Ovary (tissue), 9 donors: ENCODE results near the gene SLTM. TPM values are rescaled to one million over a fixed set of nuclear protein-coding genes. Genes with fewer than 3 reads are reported as not detected.

ENCODE experiments used
- DNase-seq, 5 donors: peaks; one replicate each; pipeline ENCODE4 v3.0.0-alpha.2; 2019 to 2020
- H3K27ac ChIP-seq, 2 donors: fragments of 200-600 bp; one replicate each; pipeline versions ENCODE4 v1.5.1 to v1.8.0; 2019 to 2022
- H3K27me3 ChIP-seq: fragments of 200-600 bp; one replicate; pipeline ENCODE4 v1.8.0; 2022
- H3K36me3 ChIP-seq: fragments of 200-600 bp; sonication (generic); one replicate; pipeline ENCODE4 v1.5.1; 2019
- H3K4me1 ChIP-seq: one replicate; pipeline ENCODE4 v1.8.1; 2013; ENCODE audit warnings: mild to moderate bottlenecking, moderate library complexity; ENCODE audit not compliant: insufficient read depth
- H3K4me3 ChIP-seq: fragments of 200-600 bp; sonication (generic); one replicate; pipeline ENCODE4 v1.5.1; 2017
- H3K9me3 ChIP-seq, 2 donors: fragments of 200-600 bp in 1 of 2; sonication (generic) in 1 of 2; one replicate each; pipeline versions ENCODE4 v1.5.1 to v1.8.1; 2013 to 2019; ENCODE audit warnings: mild to moderate bottlenecking in 1 of 2, moderate library complexity in 1 of 2
- CTCF ChIP-seq, 3 donors: fragments of 450-650 bp in 2 of 3; fragments of 200-600 bp in 1 of 3; IDR thresholded peaks; one replicate each; pipeline versions ENCODE4 v1.5.1 to v1.8.0; 2016 to 2022; ENCODE audit warnings: antibody characterized with exemption in 3 of 3, mild to moderate bottlenecking in 1 of 3
- EP300 ChIP-seq: sonication (generic); formaldehyde crosslinking; IDR thresholded peaks from one replicate; pipeline ENCODE4 v1.6.1; 2017; ENCODE audit warnings: antibody characterized with exemption
- POLR2A ChIP-seq: fragments of 450-650 bp; IDR thresholded peaks from one replicate; pipeline ENCODE4 v1.6.1; 2017; ENCODE audit warnings: antibody characterized with exemption, mild to moderate bottlenecking, moderate library complexity
- WGBS, 3 donors: extraction: QIAGEN DNeasy Blood & Tissue Kit in 1 of 3; methylation state at CpG; one replicate each; pipeline versions ENCODE4 v1.1.5 to v1.1.7; 2013 to 2017; 5-methylcytosine and 5-hydroxymethylcytosine counted together
- intact Hi-C, 4 donors: fragments of 100-400 bp; cut with DNase I; formaldehyde crosslinking; loops; one replicate each; pipeline versions ENCODE4 v1.11.0 to v1.15.1; 2022 to 2023
- polyA plus RNA-seq, 2 donors: library from polyadenylated mRNA; stranded (reverse); fragments of 200-250 nt in 1 of 2; fragments of 350-450 nt in 1 of 2; fragmentation: Illumina TruSeq in 1 of 2; extraction: RNeasy Lipid Tissue Mini Kit (QIAGEN cat#74804) in 1 of 2; gene quantifications; one replicate each; pipeline ENCODE4 v1.2.3, GENCODE V29; 2013 to 2014
- total RNA-seq, 7 donors: library from RNA; depleted of rRNA in 2 of 7; stranded (reverse); fragments of >200 nt in 2 of 7; fragmentation: NEBNext Ultra II Directional in 3 of 7; extraction: Animal tissue kit (Norgen Biotek cat#: 25700) in 3 of 7; gene quantifications; one replicate each; pipeline versions ENCODE4 v1.1.0 to v1.2.4, GENCODE V29; 2016 to 2023
- donor health status: DM: no; HTN: no; CAD: no; lungs with moderate emphysema.
- donor health status: DM: no; HTN: no; CAD: no.
- donor health status: Bipolar disorder and iron deficiency.
- donor health status: DM: yes; HTN: yes; CAD: no.
- donor health status: DM: no; HTN: no; CAD: no.
- donor health status: DM: yes; HTN: yes; CAD: no.

SLTM gene
- total and polyA plus RNA-seq, 9 donors, result 48.6 to 76.1 (median 66.4) TPM

- intact Hi-C loops, result no loop called here
- Histone ChIP-seq H3K4me1 (no peaks in the 10 kb centered on the region), H3K27ac (peak overlapping the region; percentile 95 to 97), H3K27me3 (no peaks in the 10 kb centered on the region), H3K9me3 (no peaks in the 10 kb centered on the region), H3K4me3 (peak overlapping the region; percentile 85), H3K36me3 (no peaks in the 10 kb centered on the region)
- DNase-seq, result no peak
- WGBS, 3 donors, result 0% methylated on average over 11 to 37 of the region's 37 CpGs
- TF ChIP-seq EP300 (no peak), POLR2A (no peak), CTCF (IDR thresholded peaks at IDR 0.05) (no peak)
These were observed 684 bp downstream of the SLTM start for GRCh38 chr15:58932710-58933280.

GRCh38 chr15:58931987-58932588, 1.4 kb downstream of the SLTM start:
- WGBS, 3 donors, result 1 to 2% (median 1%) methylated on average over 6 of the region's 6 CpGs
- no peaks in the 10 kb centered on the region for H3K4me1 ChIP-seq
- intact Hi-C loops, result no loop called here
- H3K9me3 ChIP-seq, result no peaks in the 10 kb centered on the region
- no peaks in the 10 kb centered on the region for H3K36me3 ChIP-seq
- no peaks in the 10 kb centered on the region for H3K27me3 ChIP-seq
- H3K27ac ChIP-seq, result peak overlapping the region in 1 of 2 donors; percentile 95
- DNase-seq, result no peak
- H3K4me3 ChIP-seq, result peak overlapping the region; percentile 85
- no peak for TF ChIP-seq EP300
- no peak for TF ChIP-seq CTCF (IDR thresholded peaks at IDR 0.05)
- no peak for TF ChIP-seq POLR2A

- DNase-seq, result no peak
- Histone ChIP-seq H3K9me3 (no peaks in the 10 kb centered on the region), H3K4me3 (no peak overlapping the region), H3K4me1 (peaks cover 2% of the 10 kb centered on the region), H3K27ac (no peak overlapping the region), H3K27me3 (no peaks in the 10 kb centered on the region), H3K36me3 (no peaks in the 10 kb centered on the region)
- 93 to 98% (median 94%) methylated on average over 11 of the region's 11 CpGs for WGBS, 3 donors
- TF ChIP-seq POLR2A (no peak), CTCF (IDR thresholded peaks at IDR 0.05) (no peak), EP300 (no peak)
- intact Hi-C loops, result no loop called here
These were observed 3.5 kb downstream of the SLTM start for GRCh38 chr15:58929891-58930416.

GRCh38 chr15:58926823-58927222, 6.7 kb downstream of the SLTM start:
- peaks cover 4% of the 10 kb centered on the region for H3K4me1 ChIP-seq
- intact Hi-C loops, result no loop called here
- no peak for DNase-seq

More at GRCh38 chr15:58926823-58927222, 6.7 kb downstream of the SLTM start:
- Histone ChIP-seq H3K36me3 (no peaks in the 10 kb centered on the region), H3K27ac (no peak overlapping the region), H3K9me3 (no peaks in the 10 kb centered on the region), H3K4me3 (no peak overlapping the region), H3K27me3 (no peaks in the 10 kb centered on the region)
- TF ChIP-seq EP300, result no peak
- no peak for TF ChIP-seq CTCF (IDR thresholded peaks at IDR 0.05)
- no peak for TF ChIP-seq POLR2A
- 95 to 96% (median 96%) methylated on average over 5 of the region's 5 CpGs for WGBS, 3 donors
